GM18526 (cell line): ENCODE measurements around the gene PTPRA.

Experiments used
- POLR2A ChIP-seq: IDR thresholded peaks from 3 replicates; pipeline ENCODE4 v1.6.1; 2011; ENCODE audit not compliant: insufficient read length; ENCODE audit errors: extremely low read depth

Gene PTPRA

DNA sequence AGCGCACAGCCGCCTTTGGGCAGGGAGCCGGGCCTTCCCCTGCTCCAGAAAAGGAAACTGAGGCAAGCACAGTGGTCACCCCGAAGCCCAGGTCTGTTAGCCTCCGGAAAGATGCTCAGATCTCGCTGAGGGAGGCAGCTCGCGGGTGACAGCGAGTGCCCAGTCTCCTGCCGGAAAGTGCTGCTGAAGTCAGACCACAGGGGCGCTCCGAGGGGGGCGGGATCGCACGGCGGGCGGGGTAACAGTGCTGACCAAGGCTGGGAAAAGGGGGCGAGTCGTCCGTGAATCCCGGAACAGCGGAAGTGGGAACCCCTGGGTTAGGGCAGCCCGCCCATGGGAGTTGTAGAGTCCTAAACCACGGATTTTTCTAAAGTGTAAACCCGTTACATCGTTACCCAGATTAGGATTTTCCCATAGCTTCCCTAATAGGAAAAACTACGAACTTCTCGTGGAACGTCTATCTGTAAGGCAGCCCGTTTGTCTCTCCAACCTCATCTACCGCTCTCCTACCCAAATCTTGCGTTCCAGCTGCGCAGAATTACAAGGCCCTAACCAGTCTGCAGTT is 32.2 kb upstream of the PTPRA start:
- TF ChIP-seq POLR2A: no peak

DNA sequence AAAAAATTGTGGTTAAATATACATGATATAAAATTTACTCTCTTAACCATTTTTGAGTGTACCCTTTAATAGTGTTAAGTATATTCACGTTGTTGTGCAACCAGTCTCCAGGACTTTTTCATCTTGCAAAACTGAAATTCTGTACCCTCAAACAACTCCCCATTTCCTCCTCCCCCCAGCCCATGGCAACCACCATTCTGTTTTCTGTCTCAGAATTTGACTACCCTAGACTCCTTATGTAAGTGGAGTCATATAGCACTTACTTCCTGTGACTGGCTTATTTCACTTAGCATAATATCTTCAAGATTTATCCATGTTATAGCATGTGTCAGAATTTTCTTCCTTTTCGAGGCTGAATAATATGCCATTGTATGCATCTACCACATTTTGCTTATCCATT is 27.7 kb upstream of the PTPRA start:
- TF ChIP-seq POLR2A: no peak

DNA sequence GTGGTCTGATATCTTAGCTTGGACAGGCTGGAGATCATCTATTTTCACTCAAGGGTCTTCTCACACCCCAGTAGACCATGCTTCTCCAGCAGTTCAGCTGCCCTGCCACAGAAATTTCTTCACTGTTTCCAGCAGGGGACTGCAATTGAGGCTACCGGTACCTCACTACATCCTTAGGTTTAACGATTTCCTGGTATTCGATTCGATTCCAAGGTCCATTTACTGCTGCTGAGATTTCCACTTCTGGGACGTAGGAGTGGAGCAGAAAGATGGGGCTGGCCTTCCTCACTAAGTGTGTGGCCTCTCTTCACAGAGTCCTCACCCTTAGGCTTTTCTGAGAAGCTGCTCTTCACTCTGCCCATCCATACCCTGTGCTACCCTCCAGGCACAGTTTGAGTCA is 26.6 kb upstream of the PTPRA start:
- no peak for TF ChIP-seq POLR2A

DNA sequence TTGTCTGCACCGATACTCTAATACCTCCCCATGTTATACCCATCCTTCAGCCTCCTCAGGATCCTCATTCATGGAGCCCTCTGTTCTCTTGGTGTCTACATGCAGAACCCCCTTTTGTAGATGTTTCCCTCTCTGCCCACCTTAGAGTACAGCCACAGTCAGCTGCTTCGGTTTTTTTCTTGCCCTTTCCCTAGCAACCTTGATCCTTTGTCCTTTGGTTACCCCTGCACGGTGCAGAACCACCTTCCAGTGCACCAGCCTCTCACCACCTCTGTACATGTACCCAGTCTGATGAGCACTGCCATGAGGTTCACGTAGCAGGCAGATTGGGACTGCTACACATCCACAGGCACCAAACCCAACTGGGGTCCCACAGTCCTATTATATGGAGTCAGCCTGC is 25.5 kb upstream of the PTPRA start:
- TF ChIP-seq POLR2A: no peak

GRCh38 chr20:2849529-2849928 is 23.8 kb upstream of the PTPRA start:
- no peak for TF ChIP-seq POLR2A

DNA sequence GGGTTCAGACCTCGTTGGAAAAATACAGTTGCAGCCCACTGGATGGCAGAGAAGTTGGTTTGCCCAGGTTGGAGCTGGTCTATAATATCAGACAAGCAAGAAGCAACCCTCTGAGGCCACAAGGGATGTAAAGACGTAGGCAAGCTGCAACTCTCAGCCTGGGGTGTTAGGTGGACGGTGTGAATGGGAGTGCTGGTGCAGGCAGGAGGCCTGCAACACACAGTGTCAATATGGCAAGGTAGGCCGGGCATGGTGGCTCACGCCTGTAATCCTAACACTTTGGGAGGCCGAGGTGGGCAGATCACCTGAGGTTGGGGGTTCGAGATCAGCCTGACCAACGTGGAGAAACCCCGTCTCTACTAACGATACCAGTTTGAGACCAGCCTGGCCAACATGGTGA is 22.2 kb upstream of the PTPRA start:
- TF ChIP-seq POLR2A: no peak

GRCh38 chr20:2858591-2858990 is 14.7 kb upstream of the PTPRA start:
- no peak for TF ChIP-seq POLR2A

GRCh38 chr20:2859330-2860121 is 13.8 kb upstream of the PTPRA start:
- TF ChIP-seq POLR2A: no peak

DNA sequence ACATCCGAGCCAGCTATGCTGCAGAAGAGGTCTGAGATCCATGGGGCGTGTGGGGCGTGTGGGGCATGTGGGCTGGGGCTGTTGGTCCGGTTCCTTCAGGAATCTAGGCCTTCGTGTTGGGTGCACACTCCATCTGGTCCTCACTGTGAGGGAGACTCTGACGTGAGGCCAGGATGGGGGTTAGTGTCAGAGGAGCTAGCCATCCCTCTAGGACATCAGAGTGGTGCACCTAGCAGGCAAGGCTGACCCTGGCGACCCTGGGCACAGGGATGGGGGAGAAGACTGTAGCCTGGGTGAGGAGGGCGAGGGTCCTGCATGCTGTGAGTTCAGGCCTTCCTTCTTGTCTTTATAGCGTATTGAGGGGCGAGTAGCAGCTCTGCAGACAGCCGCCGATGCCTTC is 8.7 kb upstream of the PTPRA start:
- TF ChIP-seq POLR2A: no peak

DNA sequence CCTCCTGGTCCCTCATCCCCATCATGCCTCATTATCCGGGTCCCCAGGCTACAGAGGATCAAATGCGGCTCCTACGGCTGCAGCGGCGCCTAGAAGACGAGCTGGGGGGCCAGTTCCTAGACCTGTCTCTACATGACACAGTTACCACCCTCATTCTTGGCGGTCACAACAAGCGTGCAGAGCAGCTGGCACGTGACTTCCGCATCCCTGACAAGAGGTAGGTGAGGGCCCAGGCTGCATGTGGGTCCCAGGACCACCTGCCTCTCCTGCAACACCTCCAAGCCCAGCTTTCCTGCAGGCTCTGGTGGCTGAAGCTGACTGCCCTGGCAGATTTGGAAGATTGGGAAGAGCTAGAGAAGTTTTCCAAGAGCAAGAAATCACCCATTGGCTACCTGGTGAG is 8.2 kb upstream of the PTPRA start:
- TF ChIP-seq POLR2A: no peak

DNA sequence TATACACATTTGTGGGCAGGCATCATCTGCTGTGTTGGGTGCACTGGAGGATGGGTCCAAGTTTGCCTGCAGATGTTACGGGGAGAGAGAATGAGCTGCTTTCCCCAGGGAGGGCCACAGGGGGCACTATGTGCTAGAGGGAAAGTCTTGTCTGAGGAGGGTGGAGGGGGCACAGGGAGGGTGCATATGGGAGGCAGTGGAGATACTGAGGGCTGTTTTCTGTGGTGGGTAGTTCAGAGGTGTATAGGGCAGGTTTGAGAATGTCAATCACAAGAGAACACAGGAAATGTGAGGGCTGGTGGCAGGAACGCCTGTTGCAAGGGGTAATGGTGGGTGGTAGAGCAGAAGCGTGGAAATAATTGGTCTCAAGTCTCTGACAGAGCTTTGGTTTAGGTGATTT is 7.7 kb upstream of the PTPRA start:
- TF ChIP-seq POLR2A: no peak

DNA sequence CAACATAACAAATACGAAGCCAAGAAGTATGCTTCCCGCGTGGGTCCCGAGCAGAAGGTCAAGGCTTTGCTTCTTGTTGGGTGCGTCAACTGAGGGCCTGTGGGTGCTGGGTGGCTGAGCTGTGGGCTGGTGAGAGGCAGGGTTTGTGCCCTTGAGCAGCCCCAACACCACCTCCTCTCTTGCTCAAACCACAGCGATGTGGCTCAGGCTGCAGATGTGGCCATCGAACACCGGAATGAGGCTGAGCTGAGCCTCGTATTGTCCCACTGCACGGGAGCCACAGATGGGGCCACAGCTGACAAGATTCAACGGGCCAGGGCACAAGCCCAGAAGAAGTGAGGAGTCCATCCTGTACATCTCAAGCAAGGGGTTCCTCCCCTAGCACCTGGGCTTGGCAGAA is 7.0 kb upstream of the PTPRA start:
- TF ChIP-seq POLR2A: no peak

DNA sequence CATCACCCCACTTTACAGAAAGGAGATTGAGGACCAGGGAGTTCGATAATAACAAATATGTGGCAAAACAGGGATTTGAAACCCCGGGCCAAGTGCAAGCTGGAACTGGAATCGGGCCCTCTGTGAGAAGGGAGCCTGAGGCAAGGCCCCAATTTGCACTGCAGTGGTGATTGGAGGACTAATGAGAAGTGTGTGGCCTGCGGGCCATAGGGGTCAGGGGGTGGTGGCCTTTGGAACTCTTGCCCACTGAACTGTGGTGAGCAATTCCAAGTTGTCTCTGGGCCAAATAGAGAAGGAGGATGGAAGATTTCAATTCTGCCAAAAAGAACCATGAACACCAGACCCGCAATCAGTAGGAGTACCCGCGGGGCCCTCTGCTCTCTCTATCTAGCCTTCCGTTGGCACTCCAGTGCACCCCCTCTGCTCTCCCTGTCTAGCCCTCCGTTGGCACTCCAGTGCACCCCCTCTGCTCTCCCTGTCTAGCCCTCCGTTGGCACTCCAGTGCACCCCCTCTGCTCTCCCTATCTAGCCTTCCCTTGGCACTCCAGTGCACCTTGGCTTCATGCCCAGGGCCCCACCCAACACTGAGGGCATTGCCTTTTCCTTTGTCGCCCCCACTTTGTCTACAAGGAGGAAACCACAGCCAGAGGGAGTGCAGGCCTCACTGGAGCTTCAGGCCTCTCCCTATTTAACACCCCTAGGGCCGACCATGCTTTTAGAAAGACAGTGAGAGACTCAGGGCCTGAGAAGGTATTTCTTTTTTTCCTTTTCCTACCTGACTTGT is 6.0 kb upstream of the PTPRA start:
- no peak for TF ChIP-seq POLR2A

DNA sequence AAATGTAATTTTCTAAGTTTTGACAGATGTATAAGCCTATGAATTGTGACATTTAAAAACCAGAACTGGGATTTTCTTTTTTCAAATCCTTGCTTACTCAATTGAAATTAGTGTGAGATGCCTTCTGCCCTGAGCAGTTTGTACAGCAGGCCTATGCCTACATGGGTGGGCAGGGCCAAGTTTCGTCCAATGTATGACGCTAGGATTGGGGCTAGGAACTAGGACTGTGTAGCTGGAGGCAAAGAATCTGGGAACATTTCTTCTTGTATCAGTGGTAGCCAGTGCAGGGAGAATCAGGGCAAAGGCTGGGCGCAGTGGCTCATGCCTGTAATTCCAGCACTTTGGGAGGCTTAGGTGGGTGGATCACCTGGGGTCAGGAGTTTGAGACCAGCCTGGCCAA is 3.9 kb upstream of the PTPRA start:
- no peak for TF ChIP-seq POLR2A

DNA sequence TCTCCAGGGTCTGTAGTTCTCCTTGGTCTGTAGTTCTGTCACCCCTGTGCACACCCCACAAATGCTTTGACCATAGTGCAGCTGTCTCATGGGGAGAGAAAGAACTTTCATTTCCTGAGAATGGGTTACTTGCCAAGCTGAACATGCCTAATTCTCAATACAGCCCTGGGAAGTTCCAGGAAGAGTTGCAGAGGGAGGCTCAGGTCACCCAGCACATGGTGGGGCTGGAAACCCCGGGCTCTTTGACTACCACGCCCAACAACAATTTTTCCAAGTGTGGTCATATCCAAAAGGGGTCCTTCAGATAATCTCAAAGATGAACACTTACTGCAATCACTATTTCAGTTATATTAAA is 2.2 kb upstream of the PTPRA start:
- no peak for TF ChIP-seq POLR2A
